PC-3 (cell line): ENCODE results near the gene MRFAP1L1.
A peak's percentile ranks its signal among the peaks of the same experiment; 100 is the strongest.

Experiments used
- CTCF ChIP-seq: fragments of 300-600 bp; sonication (generic); conservative IDR thresholded peaks from 2 replicates; pipeline ENCODE4 v1.5.1; 2017; ENCODE audit warnings: antibody characterized with exemption, low read depth, mild to moderate bottlenecking, low read length
- EZH2 ChIP-seq: fragments of 300-600 bp; sonication (generic); IDR thresholded peaks from one replicate; pipeline ENCODE4 v1.6.1; 2017; ENCODE audit warnings: antibody characterized with exemption, mild to moderate bottlenecking, low read length; ENCODE audit not compliant: unreplicated experiment
- EZH2phosphoT487 ChIP-seq: fragments of 300-600 bp; sonication (generic); IDR thresholded peaks from 2 replicates; pipeline ENCODE4 v1.6.1; 2018; ENCODE audit warnings: mild to moderate bottlenecking, antibody characterized with exemption, low read length, borderline replicate concordance

- TF ChIP-seq CTCF (peak; percentile 41), EZH2 (no peak), EZH2phosphoT487 (no peak)
Measured at GRCh38 chr4:6695660-6696610, 13.7 kb downstream of the MRFAP1L1 start.
